Myocyte (in vitro differentiated cells): ENCODE data around the gene SUFU. TPM values are rescaled to one million over a fixed set of nuclear protein-coding genes. Genes with fewer than 3 reads are reported as not detected.
A peak's percentile ranks its signal among the peaks of the same experiment; 100 is the strongest.

ENCODE experiments used
- DNase-seq: peaks from one replicate; pipeline ENCODE4 v3.0.0-alpha.2; 2012; ENCODE audit warnings: low read depth
- total RNA-seq: library from RNA; depleted of rRNA; stranded (reverse); fragments of >200 nt; gene quantifications from 2 replicates; pipeline ENCODE4 v1.2.3, GENCODE V29; 2014

SUFU gene
- total RNA-seq, 1 donor from 2014 or later, result 4.0 TPM

DNA sequence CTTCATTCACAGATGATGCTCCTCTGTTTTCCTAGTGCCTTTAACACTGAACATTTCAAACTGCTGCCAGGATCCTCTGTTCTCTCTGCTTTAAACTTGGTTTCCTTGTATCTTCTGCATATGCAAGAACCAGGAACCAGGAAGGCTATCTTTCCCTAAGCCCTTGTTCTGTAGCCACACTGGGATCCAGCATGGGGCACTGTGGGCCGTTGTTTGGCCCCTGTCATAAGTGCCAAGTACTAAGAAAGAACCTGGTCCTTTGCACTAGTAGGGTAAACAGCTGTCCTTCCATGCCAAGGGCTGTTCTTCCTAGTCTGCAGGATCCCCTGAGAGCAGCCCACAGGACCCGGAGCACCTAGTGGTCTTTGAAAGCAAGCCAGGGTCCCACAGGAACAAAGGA, 91.5 kb downstream of the SUFU start:
- no peak for DNase-seq

DNA sequence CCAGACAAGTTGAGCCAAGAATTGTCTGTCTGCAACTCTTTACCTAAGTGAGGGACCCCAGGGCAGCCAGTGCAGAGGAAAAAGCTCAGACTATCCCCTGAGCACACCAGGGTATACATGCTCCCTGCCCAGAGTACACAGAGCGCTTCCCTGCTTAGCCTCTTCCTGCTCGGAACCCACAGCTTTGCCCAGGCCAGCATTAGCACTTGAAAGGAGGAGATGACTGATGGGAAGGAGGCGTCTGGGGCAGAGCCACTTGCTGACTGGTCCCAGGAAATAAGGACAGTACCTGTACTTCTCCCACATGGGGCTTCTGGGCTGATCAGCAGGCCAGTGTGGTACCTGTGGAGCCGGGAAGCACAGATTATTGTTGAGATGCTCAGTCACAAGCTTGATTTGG, 92.1 kb downstream of the SUFU start:
- DNase-seq, result no peak

DNA sequence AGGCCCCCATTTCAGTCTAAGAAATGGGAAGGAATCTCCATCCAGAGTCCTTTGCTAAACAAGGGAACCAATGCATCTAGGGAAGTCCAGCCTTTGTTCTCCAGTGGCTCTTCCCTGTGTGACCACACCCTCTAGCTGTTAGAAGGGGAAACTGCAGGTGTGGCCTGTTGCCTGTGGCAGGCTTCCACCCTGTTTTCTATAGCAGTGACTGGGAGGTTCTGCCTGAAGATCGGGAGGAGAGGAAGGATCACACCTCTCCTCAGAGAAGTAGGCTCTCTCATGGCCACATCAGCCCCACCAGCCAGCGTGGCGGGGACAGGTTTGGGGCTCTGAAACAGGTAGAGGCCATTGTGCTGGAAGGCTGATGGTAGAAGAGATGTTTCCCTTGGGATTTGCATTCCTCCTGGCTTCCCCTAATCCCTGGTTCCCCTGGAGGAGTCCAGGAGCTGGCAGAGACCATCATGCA, 92.8 kb downstream of the SUFU start:
- peak; percentile 69 for DNase-seq

GRCh38 chr10:102597131-102597991, 93.6 kb downstream of the SUFU start:
- DNase-seq, result no peak

GRCh38 chr10:102598243-102598642, 94.5 kb downstream of the SUFU start:
- DNase-seq, result no peak

GRCh38 chr10:102599565-102600327, 96.0 kb downstream of the SUFU start:
- no peak for DNase-seq

GRCh38 chr10:102600816-102601215, 97.0 kb downstream of the SUFU start:
- no peak for DNase-seq

- no peak for DNase-seq
Observed at GRCh38 chr10:102601639-102602038, 97.9 kb downstream of the SUFU start.

DNA sequence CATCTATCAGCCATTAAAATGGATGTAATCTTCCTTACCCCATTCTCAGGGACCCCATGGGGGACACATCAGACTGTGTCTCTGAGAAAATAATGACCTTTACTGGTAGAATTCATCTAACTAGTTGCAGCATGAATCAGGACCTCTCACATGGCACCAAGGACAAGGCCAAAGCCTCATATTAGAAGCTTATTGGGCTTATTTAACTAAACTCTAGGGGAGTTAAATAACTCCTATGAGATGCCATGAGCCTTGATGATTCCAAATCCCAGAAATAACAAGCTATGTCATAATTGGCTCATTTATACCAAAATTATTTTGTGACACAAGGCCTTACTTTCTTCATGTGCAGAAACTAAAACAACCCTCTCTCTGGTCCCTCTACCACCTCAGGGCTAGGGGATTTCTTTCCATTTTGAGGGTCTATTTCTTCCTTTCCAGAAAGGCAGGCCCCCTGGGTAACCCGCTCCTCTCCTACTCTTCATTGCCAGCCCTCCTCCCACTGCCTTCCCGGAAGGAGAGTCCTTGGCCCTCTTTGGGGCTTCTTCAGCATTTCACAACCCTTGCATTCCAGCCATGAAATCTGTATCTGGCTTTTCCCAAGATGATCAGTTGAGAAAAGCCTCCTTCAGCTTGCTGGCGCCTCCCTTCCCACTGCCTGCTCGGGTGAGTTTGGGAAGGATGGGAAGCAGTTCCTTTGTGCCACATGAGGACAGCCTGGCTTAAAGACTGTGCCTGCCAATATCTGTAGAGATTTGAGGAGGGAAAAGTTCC, 98.7 kb downstream of the SUFU start:
- DNase-seq, result no peak

GRCh38 chr10:102603946-102604345, 100.2 kb downstream of the SUFU start:
- DNase-seq, result no peak

- peak; percentile 69 for DNase-seq
Observed at GRCh38 chr10:102604439-102604841, 100.7 kb downstream of the SUFU start.

DNA sequence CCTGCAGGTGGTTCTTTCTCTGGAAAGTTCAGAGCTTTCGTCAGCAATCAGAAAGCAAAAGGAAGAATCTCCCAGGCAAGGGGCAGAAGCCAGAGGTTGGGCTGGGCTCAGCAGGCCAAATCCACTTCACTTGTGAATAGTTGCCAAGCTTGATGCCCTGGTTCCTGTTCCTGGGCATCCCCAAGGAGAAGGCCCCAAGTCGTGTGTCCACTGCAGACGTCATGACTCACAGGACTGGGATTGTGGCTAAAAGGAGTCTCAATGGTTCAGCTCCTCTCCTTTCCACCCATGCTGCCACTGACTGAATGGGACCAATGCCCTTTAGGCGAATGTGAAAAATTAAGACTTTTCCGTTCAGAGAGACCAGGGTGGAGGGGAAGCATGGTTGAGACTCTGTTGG, 101.9 kb downstream of the SUFU start:
- DNase-seq, result no peak

- DNase-seq, result no peak
Observed at GRCh38 chr10:102608487-102608886, 104.7 kb downstream of the SUFU start.

GRCh38 chr10:102610441-102610887, 106.7 kb downstream of the SUFU start:
- no peak for DNase-seq

DNA sequence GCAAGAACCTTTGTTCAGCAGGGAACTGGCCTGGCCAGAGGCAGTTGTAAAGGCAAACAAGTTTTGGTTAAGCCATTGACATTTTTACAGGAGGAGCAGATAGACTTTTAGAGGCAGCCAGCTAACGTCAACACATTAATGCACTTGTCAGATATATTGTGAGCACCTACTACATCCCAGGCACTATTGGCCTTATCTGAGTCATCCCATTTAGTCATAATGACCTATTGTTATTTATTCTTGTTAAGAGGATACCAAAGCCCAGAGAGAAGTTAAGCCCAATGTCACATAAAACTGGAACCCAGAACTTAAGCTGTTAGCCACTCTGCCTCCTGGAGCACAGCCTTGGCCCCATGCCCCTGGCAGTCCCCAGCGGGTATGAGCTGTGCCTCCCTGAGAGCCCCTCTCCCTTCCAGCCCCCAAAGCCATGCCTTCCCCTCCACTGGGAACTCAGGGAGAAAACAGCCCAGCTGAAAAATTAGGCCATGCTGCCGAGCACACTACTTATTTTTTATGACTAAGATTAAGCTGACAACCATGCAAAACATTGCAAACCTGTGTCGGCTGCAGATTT, 107.8 kb downstream of the SUFU start:
- no peak for DNase-seq

- DNase-seq, result no peak
Observed at GRCh38 chr10:102612964-102613275, 109.1 kb downstream of the SUFU start.

DNA sequence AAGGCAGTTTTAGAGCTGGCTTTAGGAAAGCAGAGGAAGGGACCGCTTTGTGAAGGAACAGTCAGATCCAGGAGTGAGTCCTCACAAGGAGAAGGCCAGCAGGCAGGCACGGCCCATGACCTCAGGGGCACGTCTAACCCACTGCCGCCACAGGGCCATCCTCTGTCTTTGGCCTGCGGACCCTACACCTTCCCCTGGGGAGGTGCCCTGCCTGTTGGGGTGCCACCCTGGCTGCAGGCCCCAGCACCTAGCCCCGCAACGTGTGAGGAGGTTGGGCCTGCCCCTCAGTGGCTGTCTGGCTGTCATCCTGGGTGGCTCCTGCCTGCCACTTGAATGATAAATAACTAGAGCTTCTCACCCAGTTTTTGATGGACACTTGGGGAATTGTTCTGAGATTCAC, 109.5 kb downstream of the SUFU start:
- DNase-seq, result no peak

DNA sequence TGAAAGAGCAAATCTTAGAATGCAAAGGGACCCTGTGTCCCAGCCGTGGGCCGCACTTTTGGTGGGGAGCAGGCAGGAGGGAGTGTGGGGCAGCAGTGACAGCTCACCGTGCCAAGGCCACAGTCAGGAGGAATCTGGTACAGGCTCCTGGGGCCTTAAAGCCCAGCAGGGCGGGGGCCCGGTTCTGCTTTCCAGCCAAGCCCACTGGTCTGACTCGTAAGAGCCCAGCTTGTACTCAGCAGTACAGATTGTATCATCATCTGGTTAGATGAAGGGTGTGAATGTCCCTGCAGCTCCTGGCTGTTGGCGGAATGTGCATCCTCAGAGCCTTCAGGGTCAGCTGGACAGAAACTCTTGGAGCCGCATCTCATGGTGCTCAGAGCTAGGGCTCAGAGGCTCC, 110.0 kb downstream of the SUFU start:
- DNase-seq, result no peak

GRCh38 chr10:102614888-102615287, 111.1 kb downstream of the SUFU start:
- DNase-seq, result no peak

- no peak for DNase-seq
Observed at GRCh38 chr10:102615361-102615760, 111.6 kb downstream of the SUFU start.

DNA sequence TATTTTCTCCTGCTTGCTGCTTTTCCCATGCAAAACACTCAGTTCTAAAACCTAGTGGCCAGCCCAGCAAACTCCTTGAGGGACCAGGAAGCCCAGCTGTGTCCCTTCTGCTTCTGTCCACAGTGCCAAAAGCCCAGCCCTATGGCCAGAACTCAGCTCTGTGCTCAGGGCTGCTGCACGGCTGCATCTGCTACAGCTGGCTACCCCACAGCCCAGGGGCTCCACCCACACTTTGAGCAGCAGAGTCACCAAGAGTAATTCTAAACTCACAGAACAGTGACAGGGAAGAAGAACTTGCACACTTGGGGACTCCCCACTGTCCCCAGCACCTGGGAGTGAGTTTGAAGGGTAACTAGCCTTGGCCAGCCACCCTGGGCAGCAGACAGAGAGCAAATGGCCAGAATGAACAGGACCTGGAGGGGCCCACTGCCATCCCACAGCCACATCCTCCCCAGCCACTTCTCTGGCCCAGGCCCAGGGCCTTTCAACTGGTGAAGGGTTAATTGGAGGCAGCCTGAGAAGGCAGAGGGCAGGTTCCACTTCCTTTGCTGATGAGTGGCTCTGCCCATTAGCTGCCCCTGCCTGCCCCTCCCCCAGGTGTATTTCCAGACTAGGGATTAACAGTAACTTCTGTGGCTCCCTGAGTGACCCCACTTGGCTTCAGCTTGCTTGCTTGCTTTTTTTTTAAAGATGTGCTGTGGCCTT, 112.4 kb downstream of the SUFU start:
- peak; percentile 80 for DNase-seq
